ENCODE data around the gene SDR39U1.

The SDR39U1 gene

GRCh38 chr14:24418492-24418873, 24.1 kb downstream of the SDR39U1 start:
- Histone ChIP-seq H3K36me3 (ENCODE audit: control insufficient read depth in 2 of 2, insufficient read depth in 2 of 2, low read length in 2 of 2) (peaks cover 0 to 3% of the 10 kb centered on the region in 2 donors), H3K27ac (ENCODE audit: low read depth in 2 of 2, low read length in 2 of 2) (peak overlapping the region; percentile 33 to 63), H3K9me3 (ENCODE audit: control insufficient read depth in 2 of 2, low read length in 2 of 2) (no peaks in the 10 kb centered on the region), H3K9ac (ENCODE audit: low read depth in 1 of 2, low read length in 2 of 2) (peak overlapping the region in 1 of 2 donors; percentile 42), H3K27me3 (ENCODE audit: control insufficient read depth in 2 of 2, insufficient read depth in 2 of 2, low read length in 2 of 2) (no peaks in the 10 kb centered on the region), H3K4me1 (ENCODE audit: control insufficient read depth in 2 of 2, insufficient read depth in 2 of 2, low read length in 2 of 2) (peaks cover 15 to 28% of the 10 kb centered on the region in 2 donors), H3K4me3 (ENCODE audit: low read length in 2 of 2) (no peak overlapping the region)

GRCh38 chr14:24417832-24418491, 24.6 kb downstream of the SDR39U1 start:
- Histone ChIP-seq H3K4me3 (ENCODE audit: low read length in 2 of 2) (no peak overlapping the region), H3K9ac (ENCODE audit: low read depth in 1 of 2, low read length in 2 of 2) (peak overlapping the region in 1 of 2 donors; percentile 42), H3K36me3 (ENCODE audit: control insufficient read depth in 2 of 2, insufficient read depth in 2 of 2, low read length in 2 of 2) (peaks cover 3 to 4% of the 10 kb centered on the region in 2 donors)

GRCh38 chr14:24416932-24417619, 25.5 kb downstream of the SDR39U1 start:
- H3K27ac ChIP-seq (ENCODE audit: low read depth in 2 of 2, low read length in 2 of 2): no peak overlapping the region
- H3K9me3 ChIP-seq (ENCODE audit: control insufficient read depth in 2 of 2, low read length in 2 of 2): no peaks in the 10 kb centered on the region
- H3K27me3 ChIP-seq (ENCODE audit: control insufficient read depth in 2 of 2, insufficient read depth in 2 of 2, low read length in 2 of 2): no peaks in the 10 kb centered on the region
- no peak overlapping the region for H3K9ac ChIP-seq (ENCODE audit: low read depth in 1 of 2, low read length in 2 of 2)
- peaks cover 11 to 14% of the 10 kb centered on the region in 2 donors for H3K4me1 ChIP-seq (ENCODE audit: control insufficient read depth in 2 of 2, insufficient read depth in 2 of 2, low read length in 2 of 2)
- H3K36me3 ChIP-seq (ENCODE audit: control insufficient read depth in 2 of 2, insufficient read depth in 2 of 2, low read length in 2 of 2): peaks cover 3 to 6% of the 10 kb centered on the region in 2 donors
- no peak overlapping the region for H3K4me3 ChIP-seq (ENCODE audit: low read length in 2 of 2)

More at GRCh38 chr14:24417832-24418491, 24.6 kb downstream of the SDR39U1 start:
- Histone ChIP-seq H3K9me3 (ENCODE audit: control insufficient read depth in 2 of 2, low read length in 2 of 2) (no peaks in the 10 kb centered on the region), H3K4me1 (ENCODE audit: control insufficient read depth in 2 of 2, insufficient read depth in 2 of 2, low read length in 2 of 2) (peaks cover 15 to 23% of the 10 kb centered on the region in 2 donors), H3K27ac (ENCODE audit: low read depth in 2 of 2, low read length in 2 of 2) (peak overlapping the region; percentile 33 to 63), H3K27me3 (ENCODE audit: control insufficient read depth in 2 of 2, insufficient read depth in 2 of 2, low read length in 2 of 2) (no peaks in the 10 kb centered on the region)

DNA sequence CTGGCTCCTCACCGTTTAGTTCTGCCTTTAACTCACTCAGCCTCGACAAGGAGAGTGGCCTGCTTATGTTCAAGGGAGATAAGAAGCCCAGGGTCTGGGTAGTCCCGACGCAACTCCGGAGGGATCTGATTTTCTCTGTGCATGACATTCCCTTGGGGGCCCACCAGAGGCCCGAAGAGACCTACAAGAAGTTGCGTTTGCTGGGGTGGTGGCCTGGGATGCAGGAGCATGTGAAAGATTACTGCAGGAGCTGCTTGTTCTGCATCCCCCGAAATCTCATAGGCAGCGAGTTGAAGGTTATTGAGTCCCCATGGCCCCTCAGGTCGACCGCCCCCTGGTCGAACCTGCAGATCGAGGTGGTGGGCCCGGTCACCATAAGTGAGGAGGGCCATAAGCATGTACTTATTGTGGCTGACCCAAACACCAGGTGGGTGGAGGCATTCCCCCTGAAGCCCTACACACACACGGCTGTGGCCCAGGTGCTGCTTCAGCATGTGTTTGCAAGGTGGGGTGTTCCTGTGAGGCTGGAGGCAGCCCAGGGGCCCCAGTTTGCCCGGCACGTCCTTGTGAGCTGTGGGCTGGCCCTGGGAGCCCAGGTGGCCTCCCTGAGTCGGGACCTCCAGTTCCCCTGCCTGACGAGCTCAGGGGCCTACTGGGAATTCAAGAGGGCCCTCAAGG, 26.2 kb downstream of the SDR39U1 start:
- Histone ChIP-seq H3K4me3 (ENCODE audit: low read length in 2 of 2) (no peak overlapping the region), H3K36me3 (ENCODE audit: control insufficient read depth in 2 of 2, insufficient read depth in 2 of 2, low read length in 2 of 2) (peaks cover 5 to 6% of the 10 kb centered on the region in 2 donors), H3K27me3 (ENCODE audit: control insufficient read depth in 2 of 2, insufficient read depth in 2 of 2, low read length in 2 of 2) (no peaks in the 10 kb centered on the region), H3K27ac (ENCODE audit: low read depth in 2 of 2, low read length in 2 of 2) (no peak overlapping the region), H3K9me3 (ENCODE audit: control insufficient read depth in 2 of 2, low read length in 2 of 2) (no peaks in the 10 kb centered on the region), H3K9ac (ENCODE audit: low read depth in 1 of 2, low read length in 2 of 2) (no peak overlapping the region), H3K4me1 (ENCODE audit: control insufficient read depth in 2 of 2, insufficient read depth in 2 of 2, low read length in 2 of 2) (peaks cover 11 to 13% of the 10 kb centered on the region in 2 donors)

- no peak overlapping the region for H3K27ac ChIP-seq (ENCODE audit: low read depth in 2 of 2, low read length in 2 of 2)
- H3K27me3 ChIP-seq (ENCODE audit: control insufficient read depth in 2 of 2, insufficient read depth in 2 of 2, low read length in 2 of 2): no peaks in the 10 kb centered on the region
- no peak overlapping the region for H3K9ac ChIP-seq (ENCODE audit: low read depth in 1 of 2, low read length in 2 of 2)
- peaks cover 11 to 13% of the 10 kb centered on the region in 2 donors for H3K36me3 ChIP-seq (ENCODE audit: control insufficient read depth in 2 of 2, insufficient read depth in 2 of 2, low read length in 2 of 2)
- H3K4me1 ChIP-seq (ENCODE audit: control insufficient read depth in 2 of 2, insufficient read depth in 2 of 2, low read length in 2 of 2): peaks cover 11 to 13% of the 10 kb centered on the region in 2 donors
- H3K9me3 ChIP-seq (ENCODE audit: control insufficient read depth in 2 of 2, low read length in 2 of 2): no peaks in the 10 kb centered on the region
- no peak overlapping the region for H3K4me3 ChIP-seq (ENCODE audit: low read length in 2 of 2)
Observed at GRCh38 chr14:24415421-24416253, 26.9 kb downstream of the SDR39U1 start.

DNA sequence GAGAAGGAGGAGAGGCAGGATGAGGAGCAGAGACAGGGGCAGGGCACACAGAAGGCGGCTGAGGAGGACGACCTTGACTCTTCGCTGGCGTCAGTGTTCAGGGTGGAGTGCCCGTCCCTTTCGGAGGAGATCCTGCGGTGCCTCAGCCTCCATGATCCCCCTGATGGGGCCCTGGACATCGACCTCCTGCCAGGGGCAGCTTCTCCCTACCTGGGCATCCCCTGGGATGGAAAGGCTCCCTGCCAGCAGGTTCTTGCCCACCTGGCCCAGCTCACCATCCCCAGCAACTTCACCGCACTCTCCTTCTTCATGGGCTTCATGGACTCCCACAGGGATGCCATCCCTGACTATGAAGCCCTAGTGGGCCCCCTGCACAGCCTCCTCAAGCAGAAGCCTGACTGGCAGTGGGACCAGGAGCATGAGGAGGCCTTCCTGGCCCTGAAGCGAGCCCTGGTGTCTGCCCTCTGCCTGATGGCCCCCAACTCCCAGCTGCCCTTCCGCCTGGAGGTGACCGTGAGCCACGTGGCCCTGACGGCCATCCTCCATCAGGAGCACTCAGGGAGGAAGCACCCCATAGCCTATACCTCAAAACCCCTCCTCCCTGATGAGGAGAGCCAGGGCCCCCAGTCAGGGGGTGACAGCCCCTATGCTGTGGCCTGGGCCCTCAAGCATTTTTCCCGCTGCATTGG, 27.7 kb downstream of the SDR39U1 start:
- Histone ChIP-seq H3K9ac (ENCODE audit: low read depth in 1 of 2, low read length in 2 of 2) (no peak overlapping the region), H3K9me3 (ENCODE audit: control insufficient read depth in 2 of 2, low read length in 2 of 2) (no peaks in the 10 kb centered on the region), H3K4me1 (ENCODE audit: control insufficient read depth in 2 of 2, insufficient read depth in 2 of 2, low read length in 2 of 2) (peaks cover 11 to 13% of the 10 kb centered on the region in 2 donors), H3K4me3 (ENCODE audit: low read length in 2 of 2) (no peak overlapping the region), H3K27ac (ENCODE audit: low read depth in 2 of 2, low read length in 2 of 2) (no peak overlapping the region), H3K36me3 (ENCODE audit: control insufficient read depth in 2 of 2, insufficient read depth in 2 of 2, low read length in 2 of 2) (peaks cover 13 to 15% of the 10 kb centered on the region in 2 donors), H3K27me3 (ENCODE audit: control insufficient read depth in 2 of 2, insufficient read depth in 2 of 2, low read length in 2 of 2) (no peaks in the 10 kb centered on the region)

GRCh38 chr14:24414077-24414476, 28.5 kb downstream of the SDR39U1 start:
- Histone ChIP-seq H3K36me3 (ENCODE audit: control insufficient read depth in 2 of 2, insufficient read depth in 2 of 2, low read length in 2 of 2) (peaks cover 13 to 18% of the 10 kb centered on the region in 2 donors), H3K27me3 (ENCODE audit: control insufficient read depth in 2 of 2, insufficient read depth in 2 of 2, low read length in 2 of 2) (no peaks in the 10 kb centered on the region), H3K9me3 (ENCODE audit: control insufficient read depth in 2 of 2, low read length in 2 of 2) (no peaks in the 10 kb centered on the region), H3K27ac (ENCODE audit: low read depth in 2 of 2, low read length in 2 of 2) (no peak overlapping the region), H3K4me1 (ENCODE audit: control insufficient read depth in 2 of 2, insufficient read depth in 2 of 2, low read length in 2 of 2) (peaks cover 9 to 10% of the 10 kb centered on the region in 2 donors), H3K9ac (ENCODE audit: low read depth in 1 of 2, low read length in 2 of 2) (no peak overlapping the region), H3K4me3 (ENCODE audit: low read length in 2 of 2) (no peak overlapping the region)

DNA sequence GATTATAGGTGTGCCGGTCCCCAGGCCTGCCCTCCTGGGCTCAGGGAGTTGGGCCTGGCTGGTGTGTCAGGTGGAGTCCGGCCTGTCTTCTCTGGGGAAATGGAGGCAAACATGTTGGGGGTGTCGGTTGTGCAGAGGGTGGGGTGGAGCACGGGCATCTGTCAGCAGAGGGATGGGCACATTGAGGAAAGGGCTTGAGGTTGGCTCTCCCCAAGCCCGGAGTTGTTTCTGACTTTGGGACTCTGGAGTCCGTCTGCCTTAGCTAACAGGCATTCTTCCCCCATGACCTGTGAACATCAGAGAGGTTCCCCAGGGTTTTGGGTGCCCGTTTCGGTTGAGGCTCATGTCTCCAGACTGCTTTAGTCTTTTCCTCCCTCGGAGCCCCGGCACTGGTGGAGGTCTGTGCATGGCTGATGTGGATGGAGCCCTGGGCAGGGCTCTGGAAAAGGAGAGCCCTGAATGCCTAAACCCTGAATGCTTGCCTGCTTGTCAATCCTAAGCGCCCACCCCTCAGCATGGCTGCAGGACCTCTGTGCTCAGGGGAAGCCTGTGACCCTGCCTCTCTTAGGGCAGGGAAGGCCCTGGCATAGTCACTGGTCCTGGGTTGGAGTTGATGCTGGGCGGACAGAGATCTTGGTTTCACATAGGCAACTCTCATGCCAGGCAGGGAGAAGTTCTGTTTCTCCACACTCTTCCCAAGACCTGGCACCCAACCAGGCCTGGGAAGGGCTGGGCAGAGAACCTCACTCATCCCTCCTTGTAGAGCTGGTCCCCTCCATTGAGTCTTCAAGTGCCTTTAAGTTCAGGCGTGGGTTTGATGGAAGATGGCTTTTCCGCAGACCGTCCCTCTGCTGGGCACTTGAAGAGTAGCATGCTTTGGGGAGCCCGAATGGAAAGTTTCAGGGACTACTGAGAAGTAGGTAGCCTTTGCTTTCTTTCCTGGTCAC, 30.9 kb downstream of the SDR39U1 start:
- Histone ChIP-seq H3K9ac (ENCODE audit: low read depth in 1 of 2, low read length in 2 of 2) (peak overlapping the region in 1 of 2 donors; percentile 1), H3K36me3 (ENCODE audit: control insufficient read depth in 2 of 2, insufficient read depth in 2 of 2, low read length in 2 of 2) (peaks cover 13 to 26% of the 10 kb centered on the region in 2 donors), H3K4me1 (ENCODE audit: control insufficient read depth in 2 of 2, insufficient read depth in 2 of 2, low read length in 2 of 2) (no peaks in the 10 kb centered on the region), H3K4me3 (ENCODE audit: low read length in 2 of 2) (no peak overlapping the region), H3K27ac (ENCODE audit: low read depth in 2 of 2, low read length in 2 of 2) (no peak overlapping the region), H3K9me3 (ENCODE audit: control insufficient read depth in 2 of 2, low read length in 2 of 2) (no peaks in the 10 kb centered on the region), H3K27me3 (ENCODE audit: control insufficient read depth in 2 of 2, insufficient read depth in 2 of 2, low read length in 2 of 2) (no peaks in the 10 kb centered on the region)
